ENCODE data around the gene CDC42EP1. TPM values are rescaled to one million over a fixed set of nuclear protein-coding genes. Genes with fewer than 3 reads are reported as not detected.
"Not testable (repeated sequence)": the region's sequence is repeated elsewhere in the genome, so short reads cannot be mapped to it uniquely, and the experiment has no call there.

The CDC42EP1 gene
- total RNA-seq, 4 donors from 2014 or later: 44.4 to 80.1 (median 70.5) TPM

DNA sequence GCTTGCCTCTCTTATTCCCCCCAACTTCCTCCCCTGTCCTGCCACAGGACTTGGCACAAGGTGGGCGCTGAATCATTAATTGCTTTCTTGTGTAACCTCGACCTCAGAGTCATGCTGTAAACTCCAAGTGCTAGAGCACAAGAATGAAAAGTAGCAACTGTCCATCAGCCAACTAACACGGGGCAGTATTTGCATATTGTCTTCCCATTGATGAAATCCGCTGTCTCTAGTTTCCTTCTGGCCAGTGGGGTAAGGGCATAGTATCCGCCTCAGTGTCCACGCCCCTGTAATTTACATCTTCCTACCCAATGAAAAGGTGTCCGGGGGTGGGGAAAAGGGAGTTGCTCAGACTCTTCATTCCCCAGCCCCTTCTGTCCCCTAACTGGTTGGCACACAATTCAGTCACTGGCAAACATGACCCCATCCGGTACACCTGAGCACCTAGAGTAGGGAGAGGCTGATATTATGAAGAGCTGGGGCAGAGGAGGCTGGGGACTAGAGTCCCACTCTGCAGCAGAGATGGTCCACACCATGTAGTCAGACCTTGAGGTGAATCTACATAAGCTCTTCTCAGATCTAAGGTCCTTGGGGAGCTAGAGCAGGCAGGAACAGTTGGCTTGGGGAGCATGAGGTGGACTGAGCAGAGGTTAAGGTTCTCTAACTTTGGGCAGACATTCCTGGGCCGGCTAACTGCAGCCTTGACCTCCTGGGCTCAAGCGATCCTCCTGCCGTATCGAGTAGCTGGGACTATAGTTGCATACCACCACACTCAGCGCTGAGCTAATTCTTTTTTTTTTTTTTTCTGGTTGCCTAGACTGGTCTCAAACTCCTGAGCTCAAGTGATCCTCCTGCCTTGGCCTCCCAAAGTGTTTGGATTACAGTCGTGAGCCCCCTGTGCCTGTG lies 41.5 kb downstream of the CDC42EP1 start:
- WGBS, 2 donors: 50 to 51% methylated on average over 14 of the region's 14 CpGs
- no peak for DNase-seq (ENCODE audit: low spot score in 2 of 2)
- intact Hi-C loops (cut with DNase I; ENCODE audit: low total_unique reads): no loop called here

GRCh38 chr22:37602546-37603277 lies 42.4 kb downstream of the CDC42EP1 start:
- intact Hi-C loops (cut with DNase I; ENCODE audit: low total_unique reads); DNase-seq (ENCODE audit: low spot score in 2 of 2); H3K4me3 ChIP-seq (ENCODE audit: low read depth, poor library complexity, severe bottlenecking): not testable (repeated sequence)
- 87% methylated on average over 5 of the region's 5 CpGs for WGBS, 2 donors

More for the DNA sequence above, 41.5 kb downstream of the CDC42EP1 start:
- TF ChIP-seq POLR2A (IDR thresholded peaks at IDR 0.05): no peak
- TF ChIP-seq CTCF (IDR thresholded peaks at IDR 0.05): no peak
- no peak overlapping the region for H3K4me3 ChIP-seq (ENCODE audit: low read depth, poor library complexity, severe bottlenecking)

- WGBS, 2 donors: 82 to 85% methylated on average over 6 of the region's 6 CpGs
- no peak for DNase-seq (ENCODE audit: low spot score in 2 of 2)
- intact Hi-C loops (cut with DNase I; ENCODE audit: low total_unique reads): no loop called here
- TF ChIP-seq POLR2A (IDR thresholded peaks at IDR 0.05) (no peak), CTCF (IDR thresholded peaks at IDR 0.05) (no peak)
- H3K4me3 ChIP-seq (ENCODE audit: low read depth, poor library complexity, severe bottlenecking): no peak overlapping the region
Observed at GRCh38 chr22:37604074-37604473, 43.8 kb downstream of the CDC42EP1 start.

GRCh38 chr22:37604875-37605274 lies 44.6 kb downstream of the CDC42EP1 start:
- intact Hi-C loops (cut with DNase I; ENCODE audit: low total_unique reads): no loop called here
- no peak overlapping the region for H3K4me3 ChIP-seq (ENCODE audit: low read depth, poor library complexity, severe bottlenecking)
- no peak for DNase-seq (ENCODE audit: low spot score in 2 of 2)
- TF ChIP-seq POLR2A (IDR thresholded peaks at IDR 0.05) (no peak), CTCF (IDR thresholded peaks at IDR 0.05) (no peak)
- WGBS, 2 donors: 68 to 70% methylated on average over 5 of the region's 5 CpGs

DNA sequence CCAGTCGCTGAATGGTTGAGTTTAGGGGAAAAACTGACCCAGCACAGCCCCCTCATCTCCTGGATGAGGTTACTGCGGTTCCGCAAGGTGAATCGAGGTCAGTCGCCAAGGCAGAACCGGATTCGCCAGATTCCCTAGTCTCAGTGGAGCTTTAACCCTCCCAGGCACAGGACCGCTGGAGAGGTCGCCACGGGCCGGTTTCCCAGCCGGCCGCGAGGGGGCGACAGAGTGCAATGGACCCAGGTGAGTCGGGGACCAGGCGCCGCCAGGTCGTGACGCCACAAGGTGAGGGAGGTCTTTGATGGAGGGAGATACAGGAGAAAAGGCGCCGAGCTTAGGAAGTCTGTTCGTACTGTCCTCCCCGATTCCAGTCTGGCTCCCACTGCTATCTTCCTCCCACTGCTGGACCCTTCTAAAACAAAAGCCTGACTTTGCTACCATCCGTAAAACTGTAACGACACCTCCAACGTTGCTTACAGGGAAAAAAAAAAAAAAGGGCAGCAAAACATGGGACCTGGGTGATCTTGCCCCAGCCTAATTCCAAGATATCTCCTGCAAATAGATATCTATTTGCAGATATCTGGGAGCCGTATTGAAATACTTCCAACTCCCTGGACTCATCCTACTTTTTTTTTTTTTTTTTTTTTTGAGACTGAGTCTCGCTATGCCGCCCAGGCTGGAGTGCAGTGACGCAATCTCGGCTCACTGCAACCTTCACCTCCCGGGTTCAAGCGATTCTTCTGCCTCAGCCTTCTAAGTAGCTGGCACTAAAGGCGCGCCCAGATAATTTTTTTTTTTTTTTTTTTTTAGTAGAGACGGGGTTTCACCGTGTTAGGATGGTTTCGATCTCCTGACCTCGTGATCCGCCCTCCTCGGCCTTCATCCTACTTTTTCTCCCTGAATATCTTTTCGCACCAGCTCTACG lies 47.0 kb downstream of the CDC42EP1 start:
- TF ChIP-seq CTCF (IDR thresholded peaks at IDR 0.05) (peak in 2 of 3 donors; percentile 90 to 91), POLR2A (IDR thresholded peaks at IDR 0.05) (no peak)
- H3K4me3 ChIP-seq (ENCODE audit: low read depth, poor library complexity, severe bottlenecking): no peak overlapping the region
- intact Hi-C loops (cut with DNase I; ENCODE audit: low total_unique reads): no loop called here
- WGBS, 2 donors: 3% methylated on average over 31 to 44 of the region's 44 CpGs
- peak; percentile 81 to 96 for DNase-seq (ENCODE audit: low spot score in 2 of 2)
